Kasumi-1 (cell line): ENCODE results near the gene KCNT2.
A peak's percentile ranks its signal among the peaks of the same experiment; 100 is the strongest.

Experiments used
- DNase-seq, 2 experiments: peaks; one replicate each; lab custom pipeline; 2025; lab: John Stamatoyannopoulos, UW

The KCNT2 gene

GRCh38 chr1:196181594-196181878 lies 426.7 kb downstream of the KCNT2 start:
- DNase-seq: no peak

DNA sequence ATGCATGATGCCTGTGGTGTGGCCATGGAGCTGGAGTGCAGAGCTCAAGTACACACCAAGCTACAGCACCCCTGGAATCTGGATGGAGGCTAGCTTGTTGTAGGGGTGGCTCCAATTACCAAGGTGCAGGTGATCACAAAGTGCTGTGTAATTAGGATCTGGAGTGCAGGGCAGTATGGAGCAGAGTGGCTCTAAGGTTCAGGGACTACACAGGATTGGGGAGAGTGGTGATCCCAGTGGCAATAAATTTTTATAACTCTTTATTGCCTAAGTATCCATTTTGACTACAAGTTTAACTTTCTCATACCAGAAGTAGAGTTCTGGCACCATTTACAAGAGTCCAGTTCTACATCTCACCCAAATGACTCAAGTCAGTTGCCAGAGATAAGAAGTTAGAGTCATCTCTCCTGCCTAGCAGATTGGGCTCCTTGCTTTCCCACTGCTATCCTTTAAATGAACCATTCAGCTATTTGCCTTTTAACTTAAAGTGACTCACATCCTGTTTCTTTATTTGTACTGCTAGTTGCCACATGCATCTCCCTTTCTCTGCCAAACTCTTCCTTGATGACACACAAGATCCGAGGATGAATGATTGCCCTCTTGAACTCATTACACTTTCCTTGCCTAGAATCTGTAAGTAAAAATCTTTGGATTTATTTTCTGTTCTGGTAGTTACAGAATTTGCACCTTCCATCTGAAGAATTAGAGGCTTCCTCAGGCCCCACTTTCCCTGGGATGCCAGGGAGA lies 427.2 kb downstream of the KCNT2 start:
- peak; percentile 73 to 76 for DNase-seq

DNA sequence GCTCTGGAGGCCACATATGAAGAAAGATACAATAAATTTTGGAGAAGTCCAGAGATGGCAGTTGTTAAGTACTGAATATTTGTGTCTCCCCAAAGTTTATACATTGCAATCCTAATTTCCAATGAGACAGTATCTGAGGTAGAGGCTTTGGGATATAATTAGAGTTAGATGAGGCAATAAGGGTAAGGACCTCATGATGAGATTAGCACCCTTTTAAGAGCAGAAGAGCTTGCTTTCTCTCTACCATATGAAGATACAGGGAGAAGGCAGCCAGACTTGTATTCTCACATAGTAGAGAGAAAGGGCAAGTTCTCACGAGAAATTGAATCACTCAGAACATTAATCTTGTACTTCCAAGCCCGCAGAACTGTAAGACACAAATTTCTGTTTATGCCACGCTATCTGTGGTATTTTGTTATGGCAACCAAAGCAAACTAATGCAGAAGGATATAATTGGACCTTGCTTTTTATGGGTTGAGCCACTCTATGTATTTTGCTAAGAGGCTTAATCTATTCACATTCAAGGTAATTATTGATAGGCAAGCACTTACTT lies 430.1 kb downstream of the KCNT2 start:
- DNase-seq: no peak
